ENCODE measurements around the gene GNB1. TPM values are rescaled to one million over a fixed set of nuclear protein-coding genes. Genes with fewer than 3 reads are reported as not detected.

The GNB1 gene
- polyA plus RNA-seq, 1 of the 3 experiments (the other 2 are of a cell fraction), result 355 TPM

GRCh38 chr1:1877865-1878436 lies 12.9 kb downstream of the GNB1 start:
- TF ChIP-seq CHD2 (IDR thresholded peaks at IDR 0.05; ENCODE audit: low read length, partially characterized antibody) (no peak), TEAD4 (IDR thresholded peaks at IDR 0.05; ENCODE audit: borderline replicate concordance, insufficient read depth) (no peak), CTCF (IDR thresholded peaks at IDR 0.05) (no peak), GABPA (IDR thresholded peaks at IDR 0.05; ENCODE audit: low read depth) (no peak), RCOR1 (IDR thresholded peaks at IDR 0.05; ENCODE audit: low read length) (no peak), RFX5 (IDR thresholded peaks at IDR 0.05; ENCODE audit: low read length) (no peak), GATA2 (CRISPR knock-in tag; IDR thresholded peaks at IDR 0.05) (no peak), MXI1 (IDR thresholded peaks at IDR 0.05; ENCODE audit: low read depth, low read length) (no peak), USF2 (IDR thresholded peaks at IDR 0.05; ENCODE audit: borderline replicate concordance, low read depth, low read length) (no peak), IRF3 (IDR thresholded peaks at IDR 0.05; ENCODE audit: low read depth, low read length) (no peak), FOXM1 (IDR thresholded peaks at IDR 0.05; ENCODE audit: low read depth) (no peak), FOSL2 (IDR thresholded peaks at IDR 0.05; ENCODE audit: borderline replicate concordance, low read depth) (no peak), FOXJ3 (CRISPR knock-in tag; IDR thresholded peaks at IDR 0.05) (no peak), TCF12 (IDR thresholded peaks at IDR 0.05) (no peak), RXRA (IDR thresholded peaks at IDR 0.05; ENCODE audit: borderline replicate concordance, low read depth) (no peak)
- no peak overlapping the region for H3K9ac ChIP-seq
- no peaks in the 10 kb centered on the region for H3K9me3 ChIP-seq
- ChIA-PET CTCF (interaction anchor here (1.1 kb wide), 1 partner anchor 9 kb away, joined by 3 read pairs; no protein-coding TSS in a partner anchor), POLR2A (no interaction called here)
- DNase-seq, result no peak
- no peaks in the 10 kb centered on the region for H3K27me3 ChIP-seq (ENCODE audit: insufficient read depth)
- H3K9me2 ChIP-seq, result no peaks in the 10 kb centered on the region
- no peak overlapping the region for H2AFZ ChIP-seq (ENCODE audit: low read depth)
- 92% methylated on average over 4 of the region's 5 CpGs for WGBS (ENCODE audit: low lambda C conversion rate)
- peaks cover 100% of the 10 kb centered on the region for H4K20me1 ChIP-seq (ENCODE audit: insufficient read depth)
- no peak overlapping the region for H3K4me2 ChIP-seq
- no peak overlapping the region for H3K27ac ChIP-seq (ENCODE audit: low read depth in 2 of 2, low read length in 1 of 2)
- peaks cover 1% of the 10 kb centered on the region for H3F3A ChIP-seq (replicated peaks; ENCODE audit: insufficient read depth)
- no peak overlapping the region for H3K4me3 ChIP-seq (ENCODE audit: low read depth in 2 of 2, low read length in 1 of 2)
- H3K36me3 ChIP-seq (replicated peaks in 1 of 2; ENCODE audit: control insufficient read depth in 1 of 2, insufficient read depth in 2 of 2, low read length in 1 of 2), result peaks cover 11 to 35% of the 10 kb centered on the region in 2 experiments
- peaks cover 0 to 25% of the 10 kb centered on the region in 2 experiments; a peak in 2 of 4 replicates for H3K4me1 ChIP-seq (ENCODE audit: control insufficient read depth in 1 of 2, insufficient read depth in 2 of 2, low read depth in 1 of 2, low read length in 1 of 2)
- peaks cover 100% of the 10 kb centered on the region for H3K79me2 ChIP-seq (ENCODE audit: insufficient read depth)
